CD4-positive, alpha-beta memory T cell (primary cell): Measurements from ENCODE around the gene RC3H1. TPM values are rescaled to one million over a fixed set of nuclear protein-coding genes. Genes with fewer than 3 reads are reported as not detected.
A peak's percentile ranks its signal among the peaks of the same experiment; 100 is the strongest.

Source experiments
- CTCF ChIA-PET: fragments of 350-600 bp; sonication (Branson Sonifier 250); formaldehyde crosslinking; loops from one replicate; lab custom pipeline; 2021; ENCODE audit warnings: inconsistent platforms; ENCODE audit not compliant: partially characterized antibody; lab: Charles Lee
- POLR2A ChIA-PET: fragments of 350-600 bp; sonication (Branson Sonifier 250); formaldehyde crosslinking; loops from one replicate; lab custom pipeline; 2021; ENCODE audit not compliant: partially characterized antibody; lab: Charles Lee
- DNase-seq, 5 donors: peaks; one replicate each; pipeline versions ENCODE4 v3.0.0 to v3.0.0-alpha.2; 2020 to 2022; ENCODE audit warnings: mixed read lengths in 1 of 5
- H3K27ac ChIP-seq: one replicate; pipeline ENCODE4 v1.7.0; 2013; ENCODE audit warnings: low read depth, low read length
- H3K27me3 ChIP-seq: 2 replicates; pipeline ENCODE4 v1.7.0; 2013; ENCODE audit warnings: mild to moderate bottlenecking, low read length, moderate library complexity; ENCODE audit not compliant: insufficient read depth
- H3K36me3 ChIP-seq: 2 replicates; pipeline ENCODE4 v1.7.0; 2013; ENCODE audit warnings: mild to moderate bottlenecking, low read length, moderate library complexity; ENCODE audit not compliant: insufficient read depth
- H3K4me1 ChIP-seq: 2 replicates; pipeline ENCODE4 v1.7.0; 2013; ENCODE audit warnings: mild to moderate bottlenecking, low read length, moderate library complexity; ENCODE audit not compliant: insufficient read depth
- H3K4me3 ChIP-seq, 2 donors: one replicate each; pipeline ENCODE4 v1.7.0; 2013; ENCODE audit warnings: low read length in 2 of 2, mild to moderate bottlenecking in 1 of 2
- H3K9me3 ChIP-seq, 2 donors: one replicate each; pipeline ENCODE4 v1.7.0; 2013; ENCODE audit warnings: low read length in 2 of 2, control low read depth in 1 of 2; ENCODE audit not compliant: control insufficient read depth in 1 of 2
- H3K27ac Mint-ChIP-seq, 7 donors: one replicate each; pipeline ENCODE4 v1.8.0; 2020 to 2021; ENCODE audit warnings: mixed read lengths in 7 of 7, mild to moderate bottlenecking in 6 of 7, inconsistent platforms in 3 of 7, moderate library complexity in 3 of 7
- H3K27me3 Mint-ChIP-seq, 2 donors: one replicate each; pipeline ENCODE4 v1.8.0; 2020 to 2021; ENCODE audit warnings: mixed read lengths in 2 of 2
- H3K36me3 Mint-ChIP-seq, 2 donors: one replicate each; pipeline ENCODE4 v1.8.0; 2020 to 2021; ENCODE audit warnings: mixed read lengths in 2 of 2, inconsistent platforms in 1 of 2, mild to moderate bottlenecking in 1 of 2
- H3K4me1 Mint-ChIP-seq, 4 donors: one replicate each; pipeline ENCODE4 v1.8.0; 2020 to 2021; ENCODE audit warnings: mixed read lengths in 4 of 4, mild to moderate bottlenecking in 1 of 4
- H3K4me3 Mint-ChIP-seq, 8 donors: one replicate each; pipeline ENCODE4 v1.8.0; 2020 to 2021; ENCODE audit warnings: mixed read lengths in 8 of 8, mild to moderate bottlenecking in 7 of 8, moderate library complexity in 6 of 8, inconsistent platforms in 3 of 8
- H3K9me3 Mint-ChIP-seq, 8 donors: one replicate each; pipeline ENCODE4 v1.8.0; 2020 to 2021; ENCODE audit warnings: mixed read lengths in 8 of 8, mild to moderate bottlenecking in 5 of 8, inconsistent platforms in 3 of 8, moderate library complexity in 1 of 8
- intact Hi-C: fragments of 100-400 bp; cut with micrococcal nuclease; formaldehyde crosslinking; loops from one replicate; pipeline ENCODE4 v1.15.1; 2023
- polyA plus RNA-seq, 2 donors: library from polyadenylated mRNA; unstranded; fragments of 300-500 nt; fragmentation: Illumina TruSeq; gene quantifications; one replicate each; pipeline ENCODE4 v1.2.3, GENCODE V29; 2021
- total RNA-seq, 2 experiments: library from RNA; stranded (reverse); gene quantifications; one replicate each; pipeline ENCODE4 v1.2.3, GENCODE V29; 2021

RC3H1 gene
- total and polyA plus RNA-seq, 4 experiments from 2014 or later: 2.0 to 49.2 (median 27.0) TPM

GRCh38 chr1:174041369-174041768 lies 19.2 kb upstream of the RC3H1 start:
- no peaks in the 10 kb centered on the region for H3K9me3 ChIP-seq
- H3K36me3 Mint-ChIP-seq: no peaks in the 10 kb centered on the region
- ChIA-PET POLR2A (no interaction called here), CTCF (no interaction called here)
- H3K9me3 Mint-ChIP-seq: no peaks in the 10 kb centered on the region
- no peaks in the 10 kb centered on the region for H3K27me3 Mint-ChIP-seq
- H3K4me1 Mint-ChIP-seq: no peaks in the 10 kb centered on the region
- no peak overlapping the region for H3K27ac Mint-ChIP-seq
- no peak overlapping the region for H3K27ac ChIP-seq
- H3K4me1 ChIP-seq: no peaks in the 10 kb centered on the region
- DNase-seq: no peak
- no peak overlapping the region for H3K4me3 Mint-ChIP-seq
- no peaks in the 10 kb centered on the region for H3K27me3 ChIP-seq
- no peak overlapping the region for H3K4me3 ChIP-seq
- H3K36me3 ChIP-seq: no peaks in the 10 kb centered on the region
- intact Hi-C loops: no loop called here

GRCh38 chr1:174040387-174040786 lies 18.2 kb upstream of the RC3H1 start:
- Mint-ChIP-seq H3K4me3 (no peak overlapping the region), H3K36me3 (no peaks in the 10 kb centered on the region), H3K27me3 (peaks cover 2% of the 10 kb centered on the region in 2 donors), H3K4me1 (no peaks in the 10 kb centered on the region), H3K9me3 (no peaks in the 10 kb centered on the region), H3K27ac (no peak overlapping the region)
- ChIA-PET CTCF (no interaction called here), POLR2A (no interaction called here)
- no peak overlapping the region for H3K4me3 ChIP-seq
- intact Hi-C loops: no loop called here
- DNase-seq: no peak
- H3K27ac ChIP-seq: no peak overlapping the region
- H3K9me3 ChIP-seq: no peaks in the 10 kb centered on the region
- H3K4me1 ChIP-seq: no peaks in the 10 kb centered on the region
- H3K27me3 ChIP-seq: no peaks in the 10 kb centered on the region
- no peaks in the 10 kb centered on the region for H3K36me3 ChIP-seq

- no peaks in the 10 kb centered on the region for H3K9me3 ChIP-seq
- POLR2A ChIA-PET: no interaction called here
- Mint-ChIP-seq H3K36me3 (no peaks in the 10 kb centered on the region), H3K9me3 (no peaks in the 10 kb centered on the region), H3K4me3 (no peak overlapping the region), H3K27ac (no peak overlapping the region), H3K27me3 (peaks cover 2% of the 10 kb centered on the region in 2 donors), H3K4me1 (no peaks in the 10 kb centered on the region)
- H3K36me3 ChIP-seq: no peaks in the 10 kb centered on the region
- CTCF ChIA-PET: interaction anchor here (0.7 kb wide), 1 partner anchor 615 kb away, joined by 3 read pairs; no protein-coding TSS in a partner anchor
- no peaks in the 10 kb centered on the region for H3K27me3 ChIP-seq
- H3K27ac ChIP-seq: no peak overlapping the region
- no peak overlapping the region for H3K4me3 ChIP-seq
- no peaks in the 10 kb centered on the region for H3K4me1 ChIP-seq
- intact Hi-C loops: no loop called here
- DNase-seq: no peak
Measured at GRCh38 chr1:174039027-174039426, 16.9 kb upstream of the RC3H1 start.

GRCh38 chr1:174036798-174037197 lies 14.6 kb upstream of the RC3H1 start:
- H3K27me3 Mint-ChIP-seq: peaks cover 2 to 4% of the 10 kb centered on the region in 2 donors
- ChIA-PET CTCF (no interaction called here), POLR2A (interaction anchor here (2.9 kb wide), 1 partner anchor 14 kb away, joined by 11 read pairs; the partner anchor contains the start of gene RC3H1)
- Histone ChIP-seq H3K4me3 (no peak overlapping the region), H3K9me3 (no peaks in the 10 kb centered on the region), H3K36me3 (no peaks in the 10 kb centered on the region), H3K27me3 (no peaks in the 10 kb centered on the region), H3K4me1 (no peaks in the 10 kb centered on the region), H3K27ac (no peak overlapping the region)
- intact Hi-C loops: no loop called here
- H3K9me3 Mint-ChIP-seq: no peaks in the 10 kb centered on the region
- DNase-seq: no peak
- H3K4me3 Mint-ChIP-seq: no peak overlapping the region
- no peaks in the 10 kb centered on the region for H3K4me1 Mint-ChIP-seq
- no peaks in the 10 kb centered on the region for H3K36me3 Mint-ChIP-seq
- peak overlapping the region in 1 of 7 donors; percentile 38 for H3K27ac Mint-ChIP-seq

GRCh38 chr1:174036204-174036603 lies 14.0 kb upstream of the RC3H1 start:
- POLR2A ChIA-PET: interaction anchor here (2.9 kb wide), 1 partner anchor 14 kb away, joined by 11 read pairs; the partner anchor contains the start of gene RC3H1
- no peaks in the 10 kb centered on the region for H3K36me3 ChIP-seq
- CTCF ChIA-PET: no interaction called here
- Mint-ChIP-seq H3K4me1 (no peaks in the 10 kb centered on the region), H3K27ac (no peak overlapping the region), H3K9me3 (no peaks in the 10 kb centered on the region), H3K4me3 (no peak overlapping the region), H3K36me3 (no peaks in the 10 kb centered on the region), H3K27me3 (peaks cover 2 to 4% of the 10 kb centered on the region in 2 donors)
- intact Hi-C loops: no loop called here
- DNase-seq: no peak
- no peak overlapping the region for H3K4me3 ChIP-seq
- no peak overlapping the region for H3K27ac ChIP-seq
- H3K9me3 ChIP-seq: no peaks in the 10 kb centered on the region
- no peaks in the 10 kb centered on the region for H3K27me3 ChIP-seq
- no peaks in the 10 kb centered on the region for H3K4me1 ChIP-seq

GRCh38 chr1:174032671-174033222 lies 10.6 kb upstream of the RC3H1 start:
- ChIA-PET POLR2A (no interaction called here), CTCF (no interaction called here)
- H3K36me3 Mint-ChIP-seq: no peaks in the 10 kb centered on the region
- no peaks in the 10 kb centered on the region for H3K27me3 ChIP-seq
- no peaks in the 10 kb centered on the region for H3K4me1 ChIP-seq
- no peak overlapping the region for H3K4me3 Mint-ChIP-seq
- no peaks in the 10 kb centered on the region for H3K9me3 ChIP-seq
- no peaks in the 10 kb centered on the region for H3K9me3 Mint-ChIP-seq
- H3K4me3 ChIP-seq: no peak overlapping the region
- H3K27ac Mint-ChIP-seq: no peak overlapping the region
- H3K4me1 Mint-ChIP-seq: no peaks in the 10 kb centered on the region
- intact Hi-C loops: no loop called here
- H3K27ac ChIP-seq: no peak overlapping the region
- no peak for DNase-seq
- no peaks in the 10 kb centered on the region for H3K36me3 ChIP-seq
- peaks cover 2 to 4% of the 10 kb centered on the region in 2 donors for H3K27me3 Mint-ChIP-seq

- ChIA-PET POLR2A (interaction anchor here (2.1 kb wide), 1 partner anchor 9 kb away, joined by 6 read pairs; the partner anchor contains the start of gene RC3H1), CTCF (no interaction called here)
- no peaks in the 10 kb centered on the region for H3K36me3 Mint-ChIP-seq
- H3K4me3 Mint-ChIP-seq: no peak overlapping the region
- Histone ChIP-seq H3K27me3 (no peaks in the 10 kb centered on the region), H3K27ac (no peak overlapping the region), H3K36me3 (no peaks in the 10 kb centered on the region), H3K4me1 (no peaks in the 10 kb centered on the region), H3K4me3 (no peak overlapping the region), H3K9me3 (no peaks in the 10 kb centered on the region)
- peaks cover 2 to 4% of the 10 kb centered on the region in 2 donors for H3K27me3 Mint-ChIP-seq
- DNase-seq: no peak
- intact Hi-C loops: no loop called here
- no peaks in the 10 kb centered on the region for H3K4me1 Mint-ChIP-seq
- H3K9me3 Mint-ChIP-seq: no peaks in the 10 kb centered on the region
- no peak overlapping the region for H3K27ac Mint-ChIP-seq
Measured at GRCh38 chr1:174031099-174031498, 8.9 kb upstream of the RC3H1 start.
